Omental fat pad (tissue), 4 donors: ENCODE results near the gene PPP2R5A. TPM values are rescaled to one million over a fixed set of nuclear protein-coding genes. Genes with fewer than 3 reads are reported as not detected.
"Not testable (repeated sequence)": the region's sequence is repeated elsewhere in the genome, so short reads cannot be mapped to it uniquely, and the experiment has no call there.

ENCODE experiments used
- ATAC-seq: fragments of 150-250 bp; one replicate; pipeline ENCODE4 v1.9.1; 2016; ENCODE audit warnings: mild to moderate bottlenecking, moderate library complexity; ENCODE audit not compliant: low FRiP score
- DNase-seq: peaks from one replicate; pipeline ENCODE4 v3.0.0-alpha.2; 2019; ENCODE audit warnings: low spot score
- total RNA-seq, 4 donors: library from RNA; depleted of rRNA; stranded (reverse); fragments of >200 nt; gene quantifications; one replicate each; pipeline ENCODE4 v1.1.0, GENCODE V29; 2016
- TF ChIP-seq, protein P1 (sequence below), 3 donors: fragments of 450-650 bp; IDR thresholded peaks; one replicate each; pipeline ENCODE4 v1.5.1; 2016 to 2017; ENCODE audit warnings: antibody characterized with exemption in 3 of 3, mild to moderate bottlenecking in 3 of 3, moderate library complexity in 2 of 3

PPP2R5A gene
- total RNA-seq, 4 donors from 2014 or later: 34.8 to 98.6 (median 66.1) TPM

DNA sequence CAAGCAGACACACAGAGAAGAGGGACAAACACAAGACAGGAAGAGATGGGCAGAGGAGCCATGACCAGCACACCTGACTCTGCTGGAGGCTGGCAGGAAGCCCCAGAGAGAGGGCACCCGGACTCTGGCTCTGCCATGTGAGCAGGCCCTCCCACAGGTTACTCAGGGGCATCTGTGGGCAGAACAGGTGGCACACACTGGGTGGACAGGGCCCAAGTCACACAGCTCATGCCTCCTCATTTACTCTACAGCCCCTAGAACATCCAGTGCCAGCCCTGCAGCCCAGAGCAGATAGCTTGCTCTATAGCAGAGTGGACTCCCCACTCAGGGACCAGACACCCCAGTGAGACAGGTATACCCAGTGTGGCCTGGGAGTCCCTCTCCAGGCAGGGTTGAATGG lies 100.8 kb downstream of the PPP2R5A start:
- TF ChIP-seq, protein P1, sequence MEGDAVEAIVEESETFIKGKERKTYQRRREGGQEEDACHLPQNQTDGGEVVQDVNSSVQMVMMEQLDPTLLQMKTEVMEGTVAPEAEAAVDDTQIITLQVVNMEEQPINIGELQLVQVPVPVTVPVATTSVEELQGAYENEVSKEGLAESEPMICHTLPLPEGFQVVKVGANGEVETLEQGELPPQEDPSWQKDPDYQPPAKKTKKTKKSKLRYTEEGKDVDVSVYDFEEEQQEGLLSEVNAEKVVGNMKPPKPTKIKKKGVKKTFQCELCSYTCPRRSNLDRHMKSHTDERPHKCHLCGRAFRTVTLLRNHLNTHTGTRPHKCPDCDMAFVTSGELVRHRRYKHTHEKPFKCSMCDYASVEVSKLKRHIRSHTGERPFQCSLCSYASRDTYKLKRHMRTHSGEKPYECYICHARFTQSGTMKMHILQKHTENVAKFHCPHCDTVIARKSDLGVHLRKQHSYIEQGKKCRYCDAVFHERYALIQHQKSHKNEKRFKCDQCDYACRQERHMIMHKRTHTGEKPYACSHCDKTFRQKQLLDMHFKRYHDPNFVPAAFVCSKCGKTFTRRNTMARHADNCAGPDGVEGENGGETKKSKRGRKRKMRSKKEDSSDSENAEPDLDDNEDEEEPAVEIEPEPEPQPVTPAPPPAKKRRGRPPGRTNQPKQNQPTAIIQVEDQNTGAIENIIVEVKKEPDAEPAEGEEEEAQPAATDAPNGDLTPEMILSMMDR (IDR thresholded peaks at IDR 0.05): no peak
- ATAC-seq: no peak

DNA sequence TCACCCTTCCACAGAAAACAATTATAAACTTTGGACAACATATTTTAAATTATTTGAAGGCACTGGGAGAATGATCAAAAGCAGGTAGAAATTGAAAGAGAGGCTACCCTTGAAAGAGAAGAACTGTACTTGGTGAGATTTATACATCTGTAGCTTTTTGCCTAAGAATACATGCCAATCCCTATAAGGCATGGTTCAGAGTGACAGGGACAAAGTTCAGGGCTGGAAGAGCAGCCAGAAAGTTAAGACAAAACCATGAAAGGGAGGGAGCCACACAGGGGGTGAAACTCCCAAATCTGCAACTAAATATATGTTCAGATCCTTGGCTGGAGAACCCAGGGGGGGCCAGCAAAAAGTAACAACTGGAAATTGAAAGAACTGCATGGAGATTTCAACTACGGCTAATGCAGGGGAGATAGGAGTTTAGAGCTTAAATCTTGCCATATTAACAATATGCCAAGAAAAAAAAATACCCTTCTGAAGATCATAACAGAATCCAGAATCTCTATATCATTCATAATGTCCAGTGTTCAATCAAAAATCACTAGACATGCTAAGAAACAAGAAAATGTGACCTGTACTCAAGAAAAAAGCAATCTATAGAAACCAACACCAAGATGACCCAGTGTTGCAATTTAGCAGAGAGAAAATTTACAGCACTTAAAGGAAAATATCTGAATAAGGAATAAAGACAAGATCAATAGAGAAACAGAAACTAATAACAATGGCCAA lies 103.9 kb downstream of the PPP2R5A start:
- ATAC-seq (no peak), DNase-seq (no peak)
- TF ChIP-seq, protein P1 (IDR thresholded peaks at IDR 0.05): no peak

More for the DNA sequence above, 100.8 kb downstream of the PPP2R5A start:
- DNase-seq: no peak

DNA sequence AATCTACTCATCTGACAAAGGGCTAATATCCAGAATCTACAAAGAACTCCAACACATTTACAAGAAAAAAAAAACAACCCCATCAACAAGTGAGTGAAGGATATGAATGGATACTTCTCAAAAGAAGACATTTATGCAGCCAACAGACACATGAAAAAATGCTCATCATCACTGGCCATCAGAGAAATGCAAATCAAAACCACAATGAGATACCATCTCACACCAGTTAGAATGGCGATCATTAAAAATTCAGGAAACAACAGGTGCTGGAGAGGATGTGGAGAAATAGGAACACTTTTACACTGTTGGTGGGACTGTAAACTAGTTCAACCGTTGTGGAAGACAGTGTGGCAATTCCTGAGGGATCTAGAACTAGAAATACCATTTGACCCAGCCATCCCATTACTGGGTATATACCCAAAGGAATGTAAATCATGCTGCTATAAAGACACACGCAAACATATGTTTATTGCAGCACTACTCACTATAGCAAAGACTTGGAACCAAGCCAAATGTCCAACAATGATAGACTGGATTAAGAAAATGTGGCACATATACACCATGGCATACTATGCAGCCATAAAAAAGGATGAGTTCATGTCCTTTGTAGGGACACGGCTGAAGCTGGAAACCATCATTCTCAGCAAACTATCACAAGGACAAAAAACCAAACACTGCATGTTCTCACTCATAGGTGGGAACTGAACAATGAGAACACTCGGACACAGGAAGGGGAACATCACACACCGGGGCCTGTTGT lies 110.6 kb downstream of the PPP2R5A start:
- not testable (repeated sequence) for DNase-seq, ATAC-seq

DNA sequence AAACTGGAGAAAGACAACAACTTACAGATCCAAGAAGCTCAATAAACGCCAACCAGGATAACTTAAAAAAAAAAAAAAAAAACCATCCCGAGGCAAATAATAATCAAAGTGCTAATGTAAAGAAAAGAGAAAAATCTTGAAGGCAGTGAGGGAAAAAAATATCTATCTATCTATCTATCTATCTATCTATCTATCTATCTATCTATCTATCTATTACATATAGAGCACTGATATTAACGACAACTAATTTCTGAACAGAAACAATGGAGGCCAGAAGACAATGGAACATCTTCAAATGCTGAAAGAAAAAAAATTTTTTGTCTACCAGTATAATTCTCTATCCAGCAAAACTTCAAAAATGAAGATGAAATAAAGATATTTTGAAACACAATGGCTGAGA lies 111.4 kb downstream of the PPP2R5A start:
- TF ChIP-seq, protein P1 (IDR thresholded peaks at IDR 0.05): no peak
- ATAC-seq (no peak), DNase-seq (no peak)

DNA sequence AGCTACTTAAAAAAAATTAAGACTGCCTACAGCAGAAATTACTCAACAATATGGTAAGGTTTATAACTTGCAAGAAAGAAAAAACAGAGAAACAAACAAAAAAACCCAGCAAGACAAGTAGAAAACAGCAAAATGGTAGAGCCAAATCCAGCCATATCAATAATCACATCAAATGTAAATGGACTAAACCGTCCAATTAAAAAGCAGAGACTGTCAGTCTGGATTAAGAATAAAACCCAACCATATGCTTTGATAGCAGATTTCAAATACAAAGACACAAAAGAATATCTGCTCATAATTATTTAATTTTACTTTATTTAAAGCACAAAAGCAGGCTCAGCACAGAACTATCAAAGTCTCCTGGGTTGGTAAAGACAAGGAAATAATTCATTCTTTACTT lies 112.0 kb downstream of the PPP2R5A start:
- ATAC-seq: no peak
- TF ChIP-seq, protein P1 (IDR thresholded peaks at IDR 0.05): no peak
- no peak for DNase-seq

DNA sequence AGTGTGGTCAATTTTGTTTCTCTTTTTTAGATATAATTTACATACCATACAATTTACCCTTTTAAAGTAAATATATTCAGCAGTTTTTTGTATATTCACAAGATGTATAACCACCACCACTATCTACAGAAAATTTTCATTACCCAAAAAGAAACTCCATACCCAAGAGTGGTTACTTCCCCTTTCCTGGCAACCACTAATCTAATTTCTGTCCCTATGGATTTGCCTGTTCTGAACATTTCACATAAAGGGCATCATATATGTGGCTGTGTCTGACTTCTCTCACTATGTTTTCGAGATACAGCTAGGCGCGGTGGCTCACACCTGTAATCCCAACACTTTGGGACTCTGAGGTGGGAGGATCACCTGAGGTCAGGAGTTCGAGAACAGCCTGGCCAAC lies 115.8 kb downstream of the PPP2R5A start:
- TF ChIP-seq, protein P1 (IDR thresholded peaks at IDR 0.05): no peak
- DNase-seq (no peak), ATAC-seq (no peak)

DNA sequence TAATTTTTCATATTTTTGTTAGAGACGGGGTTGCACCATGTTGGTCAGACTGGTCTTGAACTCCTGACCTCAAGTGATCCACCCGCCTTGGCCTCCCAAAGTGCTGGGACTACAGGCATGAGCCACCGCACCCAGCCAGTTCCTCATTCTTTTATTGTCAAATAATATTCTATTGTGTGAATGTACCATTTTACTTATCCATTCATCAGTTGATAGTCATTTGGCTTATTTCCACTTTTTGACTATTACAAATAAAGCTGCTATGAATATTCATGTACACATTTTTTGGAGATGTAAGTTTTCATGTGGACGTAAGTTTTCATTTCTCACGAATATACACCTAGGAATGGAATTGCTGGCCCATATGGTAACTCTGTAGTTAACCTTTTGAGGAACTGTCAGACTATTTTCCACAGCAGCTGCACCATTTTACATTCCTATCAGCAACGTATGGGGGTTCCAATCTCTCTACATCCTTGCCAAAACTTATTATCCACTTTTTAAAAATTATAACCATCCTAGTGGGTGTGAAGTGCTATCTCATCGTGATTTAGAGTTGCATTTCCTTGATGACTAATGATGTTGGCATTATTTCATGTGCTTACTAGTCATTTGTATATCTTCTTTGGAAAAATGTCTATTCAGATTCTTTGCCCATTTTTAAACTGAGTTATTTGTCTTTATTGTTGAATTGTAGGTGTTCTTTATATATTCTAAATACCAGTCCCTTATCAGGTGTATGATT lies 116.8 kb downstream of the PPP2R5A start:
- ATAC-seq: no peak
- TF ChIP-seq, protein P1 (IDR thresholded peaks at IDR 0.05): no peak
- DNase-seq: no peak
